H54 (cell line): ENCODE data around the gene SLC7A6OS.

Source experiments
- DNase-seq: peaks from one replicate; pipeline ENCODE4 v3.0.0; 2011; ENCODE audit warnings: low spot score, mixed read lengths; ENCODE audit not compliant: insufficient read length
- FAIRE-seq: peaks from 3 replicates; lab custom pipeline; 2011; peaks lifted over from hg19 to GRCh38; lab: Jason Lieb, UNC
- POLR2A ChIP-seq: IDR thresholded peaks from 2 replicates; pipeline ENCODE4 v1.6.1; 2011; ENCODE audit warnings: low read depth, mild to moderate bottlenecking, low read length

SLC7A6OS gene

GRCh38 chr16:68287276-68288251 is 23.2 kb downstream of the SLC7A6OS start:
- FAIRE-seq (peak; percentile 67), DNase-seq (peak; percentile 80)
- no peak for TF ChIP-seq POLR2A

GRCh38 chr16:68286153-68287074 is 24.3 kb downstream of the SLC7A6OS start:
- DNase-seq, result no peak
- no peak for FAIRE-seq
- TF ChIP-seq POLR2A, result no peak

GRCh38 chr16:68285683-68286082 is 25.1 kb downstream of the SLC7A6OS start:
- no peak for TF ChIP-seq POLR2A
- FAIRE-seq, result no peak
- no peak for DNase-seq

- no peak for DNase-seq
- TF ChIP-seq POLR2A, result no peak
- no peak for FAIRE-seq
These were observed 25.9 kb downstream of the SLC7A6OS start for GRCh38 chr16:68284847-68285246.

- FAIRE-seq (no peak), DNase-seq (no peak)
- TF ChIP-seq POLR2A, result no peak
These were observed 26.7 kb downstream of the SLC7A6OS start for GRCh38 chr16:68283801-68284598.

GRCh38 chr16:68283346-68283745 is 27.4 kb downstream of the SLC7A6OS start:
- no peak for TF ChIP-seq POLR2A
- DNase-seq (no peak), FAIRE-seq (no peak)

GRCh38 chr16:68282064-68282452 is 28.7 kb downstream of the SLC7A6OS start:
- no peak for DNase-seq
- no peak for TF ChIP-seq POLR2A
- no peak for FAIRE-seq

GRCh38 chr16:68281368-68282063 is 29.2 kb downstream of the SLC7A6OS start:
- no peak for TF ChIP-seq POLR2A
- DNase-seq (no peak), FAIRE-seq (no peak)

GRCh38 chr16:68279726-68280558 is 30.8 kb downstream of the SLC7A6OS start:
- TF ChIP-seq POLR2A, result no peak
- DNase-seq (no peak), FAIRE-seq (no peak)

- FAIRE-seq (no peak), DNase-seq (no peak)
- no peak for TF ChIP-seq POLR2A
These were observed 34.5 kb downstream of the SLC7A6OS start for GRCh38 chr16:68276223-68276622.

GRCh38 chr16:68275611-68276191 is 35.0 kb downstream of the SLC7A6OS start:
- FAIRE-seq (no peak), DNase-seq (no peak)
- no peak for TF ChIP-seq POLR2A
